ENCODE results near the gene UBAC2. TPM values are rescaled to one million over a fixed set of nuclear protein-coding genes. Genes with fewer than 3 reads are reported as not detected.

UBAC2 gene
- total RNA-seq, 1 donor = 45.3 TPM

- no peak overlapping the region for H3K4me3 ChIP-seq (ENCODE audit: low read depth, low read length)
- TF ChIP-seq, protein P1, sequence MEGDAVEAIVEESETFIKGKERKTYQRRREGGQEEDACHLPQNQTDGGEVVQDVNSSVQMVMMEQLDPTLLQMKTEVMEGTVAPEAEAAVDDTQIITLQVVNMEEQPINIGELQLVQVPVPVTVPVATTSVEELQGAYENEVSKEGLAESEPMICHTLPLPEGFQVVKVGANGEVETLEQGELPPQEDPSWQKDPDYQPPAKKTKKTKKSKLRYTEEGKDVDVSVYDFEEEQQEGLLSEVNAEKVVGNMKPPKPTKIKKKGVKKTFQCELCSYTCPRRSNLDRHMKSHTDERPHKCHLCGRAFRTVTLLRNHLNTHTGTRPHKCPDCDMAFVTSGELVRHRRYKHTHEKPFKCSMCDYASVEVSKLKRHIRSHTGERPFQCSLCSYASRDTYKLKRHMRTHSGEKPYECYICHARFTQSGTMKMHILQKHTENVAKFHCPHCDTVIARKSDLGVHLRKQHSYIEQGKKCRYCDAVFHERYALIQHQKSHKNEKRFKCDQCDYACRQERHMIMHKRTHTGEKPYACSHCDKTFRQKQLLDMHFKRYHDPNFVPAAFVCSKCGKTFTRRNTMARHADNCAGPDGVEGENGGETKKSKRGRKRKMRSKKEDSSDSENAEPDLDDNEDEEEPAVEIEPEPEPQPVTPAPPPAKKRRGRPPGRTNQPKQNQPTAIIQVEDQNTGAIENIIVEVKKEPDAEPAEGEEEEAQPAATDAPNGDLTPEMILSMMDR (IDR thresholded peaks at IDR 0.05; ENCODE audit: insufficient read depth, low read depth, low read length) = no peak
- no peak for DNase-seq (ENCODE audit: low read depth)
Measured at GRCh38 chr13:99373436-99373835, 172.8 kb downstream of the UBAC2 start.

DNA sequence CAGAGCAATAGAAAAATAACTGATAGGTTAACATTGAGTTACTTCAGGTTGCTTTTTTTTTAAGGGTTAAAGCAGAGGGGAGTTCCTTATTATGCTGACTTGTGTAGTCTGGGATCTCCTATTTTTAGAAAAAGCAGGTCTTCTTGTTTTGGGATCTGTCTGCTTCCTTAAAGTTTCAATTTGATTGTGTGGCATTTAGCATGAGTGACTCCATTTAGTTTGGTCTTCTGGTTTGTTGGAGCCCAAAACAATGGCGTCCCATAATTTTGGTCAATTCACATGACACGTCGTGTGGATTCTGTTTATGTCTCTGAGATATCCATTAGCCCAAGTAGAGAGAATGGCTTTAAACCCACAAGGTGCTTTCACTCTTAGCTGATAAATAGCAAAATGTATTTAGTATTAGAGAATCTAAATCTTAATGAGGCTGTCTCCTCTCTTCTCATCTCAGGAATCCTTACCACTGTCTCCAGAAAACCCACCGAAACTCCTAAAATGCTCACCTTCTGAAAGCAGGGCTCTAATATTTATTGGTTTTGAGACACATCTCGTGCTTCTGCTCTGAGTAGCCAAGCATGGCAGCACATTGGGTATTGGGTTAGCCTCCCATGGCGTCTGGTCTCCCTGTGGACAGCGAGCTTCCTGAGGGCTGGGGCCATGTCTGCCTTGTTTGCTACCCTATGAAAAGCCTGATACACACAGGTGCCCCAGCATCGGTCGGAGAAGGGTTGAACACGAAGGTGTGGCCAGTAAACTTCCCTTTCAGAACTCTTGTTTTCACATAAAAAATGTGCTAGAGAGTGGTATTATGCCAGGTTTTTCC, 173.7 kb downstream of the UBAC2 start:
- no peak for DNase-seq (ENCODE audit: low read depth)
- TF ChIP-seq, protein P1 (IDR thresholded peaks at IDR 0.05; ENCODE audit: insufficient read depth, low read depth, low read length) = no peak

DNA sequence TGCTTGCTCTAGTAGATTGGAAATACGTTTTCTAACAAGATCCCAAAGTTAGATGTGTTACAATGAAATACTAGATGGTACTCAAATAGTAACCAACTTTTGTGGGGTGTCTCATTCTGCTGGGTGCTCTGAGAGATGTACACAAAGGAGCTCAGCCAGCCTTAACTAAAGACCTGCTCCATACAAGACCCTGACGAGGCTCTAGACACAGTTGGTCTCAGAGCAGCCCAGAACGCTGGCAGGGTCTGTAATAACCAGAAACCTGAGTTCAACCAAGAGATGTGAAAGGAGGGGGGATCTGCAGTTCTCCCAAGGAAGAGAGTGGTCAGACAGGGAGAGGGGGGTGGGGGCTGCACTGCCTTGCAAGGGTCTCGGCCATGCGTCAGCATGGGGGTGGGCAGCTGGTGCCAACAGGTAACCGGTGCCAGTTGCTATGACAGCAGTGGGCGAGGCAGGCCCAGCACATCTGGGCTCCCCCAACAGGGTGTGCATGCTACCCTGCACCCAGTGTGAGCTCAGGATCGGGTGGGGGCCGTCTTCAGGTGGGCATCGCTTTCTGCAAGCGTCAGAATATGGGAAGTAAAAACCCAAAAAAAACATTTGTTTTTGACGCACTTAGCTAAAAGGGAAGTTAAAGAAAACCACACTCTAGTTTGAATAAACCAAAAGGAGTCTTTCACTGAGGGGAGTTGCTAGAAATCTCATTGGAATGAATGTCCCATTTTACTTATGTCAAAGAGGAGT, 174.5 kb downstream of the UBAC2 start:
- H3K4me3 ChIP-seq (ENCODE audit: low read depth, low read length) = no peak overlapping the region
- TF ChIP-seq, protein P1 (IDR thresholded peaks at IDR 0.05; ENCODE audit: insufficient read depth, low read depth, low read length) = no peak
- no peak for DNase-seq (ENCODE audit: low read depth)

More for the DNA sequence above, 173.7 kb downstream of the UBAC2 start:
- no peak overlapping the region for H3K4me3 ChIP-seq (ENCODE audit: low read depth, low read length)

DNA sequence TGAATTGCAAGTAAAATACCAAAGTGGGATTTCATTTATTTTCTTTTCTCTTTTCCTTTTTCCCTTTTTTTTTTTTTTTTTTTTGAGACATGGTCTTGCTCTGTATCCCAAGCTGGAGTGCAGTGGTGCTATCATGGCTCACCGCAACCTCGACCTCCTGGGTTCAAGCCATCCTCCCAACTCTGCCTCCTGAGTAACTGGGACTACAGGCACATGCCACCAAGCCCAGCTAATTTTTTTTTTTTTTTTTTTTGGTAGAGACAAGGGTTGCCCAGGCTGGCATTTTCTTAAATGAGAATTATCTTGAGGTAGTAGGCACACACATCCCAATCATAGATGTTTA, 175.1 kb downstream of the UBAC2 start:
- no peak overlapping the region for H3K4me3 ChIP-seq (ENCODE audit: low read depth, low read length)
- TF ChIP-seq, protein P1 (IDR thresholded peaks at IDR 0.05; ENCODE audit: insufficient read depth, low read depth, low read length) = no peak
- DNase-seq (ENCODE audit: low read depth) = no peak

DNA sequence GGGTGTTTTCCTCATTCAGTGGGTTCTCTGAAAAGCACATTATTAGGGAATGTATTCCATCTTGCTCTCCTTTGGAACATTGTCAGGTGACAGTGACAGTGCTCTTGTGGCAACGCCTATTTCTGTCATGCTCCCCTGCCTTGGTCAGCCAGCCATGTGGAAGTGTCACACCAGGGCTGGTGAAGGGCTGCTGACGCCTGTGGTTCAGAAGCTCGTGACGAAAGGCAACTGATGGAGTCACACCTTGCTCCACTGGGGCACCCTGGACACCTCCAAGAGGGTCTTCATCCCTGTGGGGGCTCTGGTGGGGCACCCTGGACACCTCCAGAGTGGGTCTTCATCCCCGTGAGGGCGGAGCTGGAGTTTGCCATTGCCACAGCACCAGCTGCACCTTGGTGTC, 175.5 kb downstream of the UBAC2 start:
- no peak overlapping the region for H3K4me3 ChIP-seq (ENCODE audit: low read depth, low read length)
- no peak for DNase-seq (ENCODE audit: low read depth)
- TF ChIP-seq, protein P1 (IDR thresholded peaks at IDR 0.05; ENCODE audit: insufficient read depth, low read depth, low read length) = no peak

GRCh38 chr13:99376924-99377323, 176.3 kb downstream of the UBAC2 start:
- TF ChIP-seq, protein P1 (IDR thresholded peaks at IDR 0.05; ENCODE audit: insufficient read depth, low read depth, low read length) = no peak
- DNase-seq (ENCODE audit: low read depth) = no peak
- H3K4me3 ChIP-seq (ENCODE audit: low read depth, low read length) = no peak overlapping the region

All from fibroblast of villous mesenchyme (primary cell).